Neural progenitor cell (in vitro differentiated cells): ENCODE measurements around the gene UCHL5. TPM values are rescaled to one million over a fixed set of nuclear protein-coding genes. Genes with fewer than 3 reads are reported as not detected.

Source experiments
- DNase-seq: peaks from one replicate; pipeline ENCODE4 v3.0.0-alpha.2; 2016; ENCODE audit warnings: low spot score
- H2AFZ ChIP-seq: fragments of 200-600 bp; sonication (generic); replicated peaks from 2 replicates; pipeline ENCODE4 v1.6.1; 2016; ENCODE audit warnings: antibody characterized with exemption
- H3F3A ChIP-seq: fragments of 200-600 bp; sonication (generic); 2 replicates; pipeline ENCODE4 v1.6.1; 2016; ENCODE audit warnings: antibody characterized with exemption, low read depth
- H3K27ac ChIP-seq: fragments of 200-600 bp; sonication (generic); 2 replicates; pipeline ENCODE4 v1.5.1; 2016; ENCODE audit warnings: mild to moderate bottlenecking
- H3K27me3 ChIP-seq: fragments of 200-600 bp; sonication (generic); 2 replicates; pipeline ENCODE4 v1.6.1; 2016; ENCODE audit warnings: mild to moderate bottlenecking, moderate library complexity
- H3K36me3 ChIP-seq: fragments of 200-600 bp; sonication (generic); 2 replicates; pipeline ENCODE4 v1.5.1; 2016
- H3K4me1 ChIP-seq: fragments of 200-600 bp; sonication (generic); 2 replicates; pipeline ENCODE4 v1.6.1; 2016; ENCODE audit warnings: mixed run types
- H3K4me2 ChIP-seq: fragments of 200-600 bp; sonication (generic); 2 replicates; pipeline ENCODE4 v1.6.1; 2016
- H3K4me3 ChIP-seq: fragments of 200-600 bp; sonication (generic); 2 replicates; pipeline ENCODE4 v1.5.1; 2016
- H3K79me2 ChIP-seq: fragments of 200-600 bp; sonication (generic); 2 replicates; pipeline ENCODE4 v1.6.1; 2016; ENCODE audit warnings: low read depth
- H3K9ac ChIP-seq: fragments of 200-600 bp; sonication (generic); 2 replicates; pipeline ENCODE4 v1.6.1; 2016
- H3K9me3 ChIP-seq: fragments of 200-600 bp; sonication (generic); 2 replicates; pipeline ENCODE4 v1.5.1; 2016; ENCODE audit warnings: low read depth
- H4K20me1 ChIP-seq: fragments of 200-600 bp; sonication (generic); 2 replicates; pipeline ENCODE4 v1.6.1; 2016; ENCODE audit warnings: low read depth
- H3K27ac Mint-ChIP-seq: 3 replicates; pipeline ENCODE4 v1.8.0; 2021; ENCODE audit warnings: mixed read lengths
- H3K27me3 Mint-ChIP-seq: 2 replicates; pipeline ENCODE4 v1.8.0; 2022; ENCODE audit warnings: low read depth, mild to moderate bottlenecking, inconsistent platforms, moderate library complexity, mixed read lengths; ENCODE audit not compliant: insufficient read depth
- H3K36me3 Mint-ChIP-seq: 3 replicates; pipeline ENCODE4 v1.8.0; 2021; ENCODE audit warnings: mixed read lengths
- H3K4me1 Mint-ChIP-seq: 3 replicates; pipeline ENCODE4 v1.8.0; 2021; ENCODE audit warnings: mixed read lengths
- H3K4me3 Mint-ChIP-seq: 3 replicates; pipeline ENCODE4 v1.8.0; 2021; ENCODE audit warnings: mild to moderate bottlenecking, moderate library complexity, mixed read lengths
- H3K9me3 Mint-ChIP-seq: 3 replicates; pipeline ENCODE4 v1.8.0; 2020; ENCODE audit warnings: mixed read lengths
- EZH2 ChIP-seq: fragments of 200-600 bp; sonication (generic); IDR thresholded peaks from 2 replicates; pipeline ENCODE4 v1.6.1; 2017; ENCODE audit warnings: antibody characterized with exemption, mild to moderate bottlenecking, moderate library complexity
- EZH2phosphoT487 ChIP-seq: fragments of 200-600 bp; sonication (generic); IDR thresholded peaks from 2 replicates; pipeline ENCODE4 v1.6.1; 2017; ENCODE audit warnings: antibody characterized with exemption
- total RNA-seq: library from RNA; depleted of rRNA; stranded (reverse); fragments of >200 nt; gene quantifications from 2 replicates; pipeline ENCODE4 v1.2.3, GENCODE V29; 2015; ENCODE audit warnings: low replicate concordance
- TF ChIP-seq, protein P1 (sequence below): fragments of 200-600 bp; sonication (generic); IDR thresholded peaks from 2 replicates; pipeline ENCODE4 v1.5.1; 2017; ENCODE audit warnings: antibody characterized with exemption, mild to moderate bottlenecking

Gene UCHL5
- total RNA-seq, 1 donor from 2014 or later: 49.4 TPM

DNA sequence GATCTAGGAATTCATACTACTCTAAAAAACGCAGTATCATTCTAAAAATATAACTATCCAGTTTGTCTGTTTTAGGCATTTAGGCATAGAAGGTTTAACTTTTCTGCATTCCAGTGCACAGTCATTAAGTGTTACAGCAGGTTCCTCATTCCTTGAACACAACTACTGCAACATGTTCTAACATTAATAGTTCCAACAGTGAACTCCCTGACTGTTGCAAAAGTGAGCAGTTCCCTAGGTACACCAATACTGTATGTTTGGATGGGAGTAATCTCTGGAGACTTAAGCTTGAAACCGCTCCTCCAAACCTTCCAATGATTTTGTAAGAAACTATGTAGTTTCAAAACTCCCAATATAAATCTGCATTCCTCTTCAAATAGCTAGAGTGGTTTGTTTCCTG is 46.2 kb downstream of the UCHL5 start:
- Mint-ChIP-seq H3K9me3 (no peaks in the 10 kb centered on the region), H3K27ac (no peak overlapping the region), H3K27me3 (peaks cover 2% of the 10 kb centered on the region), H3K4me3 (no peak overlapping the region), H3K36me3 (no peaks in the 10 kb centered on the region), H3K4me1 (no peaks in the 10 kb centered on the region)
- Histone ChIP-seq H3K4me3 (no peak overlapping the region), H3K4me1 (no peaks in the 10 kb centered on the region), H3K9me3 (no peaks in the 10 kb centered on the region), H3K9ac (no peak overlapping the region), H3K4me2 (no peak overlapping the region), H3F3A (no peaks in the 10 kb centered on the region), H3K36me3 (no peaks in the 10 kb centered on the region), H3K27ac (no peak overlapping the region), H4K20me1 (no peaks in the 10 kb centered on the region), H2AFZ (no peak overlapping the region), H3K79me2 (no peaks in the 10 kb centered on the region), H3K27me3 (no peaks in the 10 kb centered on the region)
- TF ChIP-seq EZH2phosphoT487: no peak
- TF ChIP-seq EZH2: no peak
- TF ChIP-seq, protein P1, sequence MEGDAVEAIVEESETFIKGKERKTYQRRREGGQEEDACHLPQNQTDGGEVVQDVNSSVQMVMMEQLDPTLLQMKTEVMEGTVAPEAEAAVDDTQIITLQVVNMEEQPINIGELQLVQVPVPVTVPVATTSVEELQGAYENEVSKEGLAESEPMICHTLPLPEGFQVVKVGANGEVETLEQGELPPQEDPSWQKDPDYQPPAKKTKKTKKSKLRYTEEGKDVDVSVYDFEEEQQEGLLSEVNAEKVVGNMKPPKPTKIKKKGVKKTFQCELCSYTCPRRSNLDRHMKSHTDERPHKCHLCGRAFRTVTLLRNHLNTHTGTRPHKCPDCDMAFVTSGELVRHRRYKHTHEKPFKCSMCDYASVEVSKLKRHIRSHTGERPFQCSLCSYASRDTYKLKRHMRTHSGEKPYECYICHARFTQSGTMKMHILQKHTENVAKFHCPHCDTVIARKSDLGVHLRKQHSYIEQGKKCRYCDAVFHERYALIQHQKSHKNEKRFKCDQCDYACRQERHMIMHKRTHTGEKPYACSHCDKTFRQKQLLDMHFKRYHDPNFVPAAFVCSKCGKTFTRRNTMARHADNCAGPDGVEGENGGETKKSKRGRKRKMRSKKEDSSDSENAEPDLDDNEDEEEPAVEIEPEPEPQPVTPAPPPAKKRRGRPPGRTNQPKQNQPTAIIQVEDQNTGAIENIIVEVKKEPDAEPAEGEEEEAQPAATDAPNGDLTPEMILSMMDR: no peak
- no peak for DNase-seq

DNA sequence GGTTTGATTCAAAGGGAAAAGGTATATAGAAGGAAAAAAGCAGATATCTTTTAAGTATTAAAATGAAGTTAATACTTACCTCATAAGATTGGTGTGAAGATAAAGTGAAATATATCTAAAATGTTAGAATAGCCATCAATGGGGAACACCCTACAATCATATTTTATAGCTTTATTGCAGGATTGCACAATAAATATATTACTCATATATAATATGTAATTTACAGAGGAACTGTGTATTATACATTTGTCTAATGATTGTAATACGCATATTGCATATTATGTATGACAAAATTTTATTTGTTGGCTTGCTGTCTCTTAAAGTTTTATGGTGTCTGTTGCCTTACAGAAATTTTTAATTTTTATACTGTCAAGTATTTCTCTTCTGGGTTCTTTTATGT is 47.8 kb downstream of the UCHL5 start:
- no peaks in the 10 kb centered on the region for H3K27me3 ChIP-seq
- Mint-ChIP-seq H3K36me3 (peaks cover 2% of the 10 kb centered on the region), H3K4me3 (no peak overlapping the region), H3K27me3 (peaks cover 2% of the 10 kb centered on the region), H3K27ac (no peak overlapping the region), H3K9me3 (no peaks in the 10 kb centered on the region), H3K4me1 (no peaks in the 10 kb centered on the region)
- H3K9me3 ChIP-seq: no peaks in the 10 kb centered on the region
- no peak for TF ChIP-seq EZH2phosphoT487
- TF ChIP-seq, protein P1: no peak
- no peak for TF ChIP-seq EZH2
- no peak for DNase-seq
- no peaks in the 10 kb centered on the region for H3F3A ChIP-seq
- no peak overlapping the region for H3K27ac ChIP-seq
- no peaks in the 10 kb centered on the region for H3K36me3 ChIP-seq
- no peak overlapping the region for H2AFZ ChIP-seq
- no peak overlapping the region for H3K4me3 ChIP-seq
- H3K9ac ChIP-seq: no peak overlapping the region
- no peaks in the 10 kb centered on the region for H4K20me1 ChIP-seq
- no peak overlapping the region for H3K4me2 ChIP-seq
- H3K79me2 ChIP-seq: no peaks in the 10 kb centered on the region
- H3K4me1 ChIP-seq: no peaks in the 10 kb centered on the region

DNA sequence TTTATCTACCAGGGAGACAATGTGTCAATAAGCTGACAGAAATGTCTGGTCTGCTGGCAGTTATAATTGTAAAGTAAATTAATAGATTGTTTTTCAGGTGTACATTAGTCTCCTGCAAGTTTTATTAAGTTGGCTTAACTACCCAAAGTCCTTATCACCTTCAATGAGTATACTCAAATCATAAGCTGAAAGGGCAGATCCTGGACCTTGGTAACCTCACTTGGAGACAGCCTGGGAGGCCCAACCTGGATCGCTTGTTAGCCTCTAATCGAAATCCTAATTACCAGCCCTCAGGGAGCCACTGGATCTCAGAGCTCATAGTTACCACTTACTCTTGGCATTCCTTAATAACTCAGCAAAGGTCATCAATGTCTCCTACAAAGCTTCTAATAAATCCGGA is 49.7 kb downstream of the UCHL5 start:
- Histone ChIP-seq H3K27me3 (no peaks in the 10 kb centered on the region), H3K79me2 (no peaks in the 10 kb centered on the region), H2AFZ (no peak overlapping the region), H3K9me3 (no peaks in the 10 kb centered on the region), H3K4me3 (no peak overlapping the region), H3K4me1 (no peaks in the 10 kb centered on the region), H3K36me3 (no peaks in the 10 kb centered on the region), H3F3A (no peaks in the 10 kb centered on the region), H4K20me1 (no peaks in the 10 kb centered on the region), H3K9ac (no peak overlapping the region), H3K27ac (no peak overlapping the region), H3K4me2 (no peak overlapping the region)
- DNase-seq: no peak
- Mint-ChIP-seq H3K27ac (no peak overlapping the region), H3K4me1 (no peaks in the 10 kb centered on the region), H3K36me3 (peaks cover 8% of the 10 kb centered on the region), H3K9me3 (peaks cover 10% of the 10 kb centered on the region), H3K27me3 (peaks cover 2% of the 10 kb centered on the region), H3K4me3 (no peak overlapping the region)
- TF ChIP-seq EZH2phosphoT487 (no peak), EZH2 (no peak)
- TF ChIP-seq, protein P1: no peak

DNA sequence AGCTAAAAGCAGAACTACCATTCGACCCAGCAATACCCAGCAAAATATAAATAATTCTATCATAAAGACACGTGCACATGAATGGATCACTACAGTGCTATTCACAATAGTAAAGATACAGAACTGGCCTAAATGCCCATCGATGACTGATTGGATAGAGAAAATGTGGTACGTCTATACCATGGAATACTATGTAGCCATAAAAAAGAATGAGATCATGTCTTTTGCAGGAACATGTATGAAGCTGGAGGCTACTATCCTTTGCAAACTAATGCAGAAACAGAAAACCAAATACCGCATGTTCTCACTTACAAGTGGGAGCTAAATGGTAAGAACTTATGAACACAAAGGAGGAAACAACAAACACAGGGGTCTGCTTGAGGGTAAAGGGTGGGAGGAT is 53.4 kb downstream of the UCHL5 start:
- H3K27me3 ChIP-seq: no peaks in the 10 kb centered on the region
- H4K20me1 ChIP-seq: no peaks in the 10 kb centered on the region
- Mint-ChIP-seq H3K9me3 (peaks cover 12% of the 10 kb centered on the region), H3K27ac (no peak overlapping the region), H3K27me3 (peaks cover 2% of the 10 kb centered on the region), H3K4me3 (no peak overlapping the region), H3K36me3 (peaks cover 24% of the 10 kb centered on the region), H3K4me1 (no peaks in the 10 kb centered on the region)
- H3K36me3 ChIP-seq: no peaks in the 10 kb centered on the region
- H3K4me1 ChIP-seq: no peaks in the 10 kb centered on the region
- H3K9me3 ChIP-seq: no peaks in the 10 kb centered on the region
- no peak for DNase-seq
- no peak overlapping the region for H3K27ac ChIP-seq
- TF ChIP-seq, protein P1: no peak
- TF ChIP-seq EZH2phosphoT487 (no peak), EZH2 (no peak)
- no peaks in the 10 kb centered on the region for H3F3A ChIP-seq
- H3K4me3 ChIP-seq: no peak overlapping the region
- no peak overlapping the region for H2AFZ ChIP-seq
- H3K4me2 ChIP-seq: no peak overlapping the region
- H3K9ac ChIP-seq: no peak overlapping the region
- H3K79me2 ChIP-seq: no peaks in the 10 kb centered on the region
